Activated naive CD8-positive, alpha-beta T cell treated with anti-CD3 and anti-CD28 coated beads, Interleukin-2, amount 10 ng/mL, durations not matched to agents 7 days and 5 days (primary cell): Measurements from ENCODE around the gene MYH8. TPM values are rescaled to one million over a fixed set of nuclear protein-coding genes. Genes with fewer than 3 reads are reported as not detected.

Source experiments
- ATAC-seq: fragments of 150-1000 bp; cut with Tn5 transposase; one replicate; pipeline ENCODE4 v1.10.0; 2021; ENCODE audit warnings: low read depth, moderate library complexity
- POLR2A ChIA-PET: fragments of 350-600 bp; sonication (Branson Sonifier 250); formaldehyde crosslinking; loops from one replicate; lab custom pipeline; 2021; ENCODE audit warnings: antibody characterized with exemption; lab: Charles Lee
- DNase-seq: peaks from one replicate; pipeline ENCODE4 v3.0.0; 2021
- H3K27ac Mint-ChIP-seq: one replicate; pipeline ENCODE4 v1.8.0; 2022; ENCODE audit warnings: mild to moderate bottlenecking, mixed read lengths
- H3K27me3 Mint-ChIP-seq: one replicate; pipeline ENCODE4 v1.8.0; 2022; ENCODE audit warnings: mild to moderate bottlenecking, moderate library complexity, mixed read lengths
- H3K36me3 Mint-ChIP-seq: one replicate; pipeline ENCODE4 v1.8.0; 2021; ENCODE audit warnings: mild to moderate bottlenecking, mixed read lengths
- H3K4me1 Mint-ChIP-seq: one replicate; pipeline ENCODE4 v1.8.0; 2021; ENCODE audit warnings: mixed read lengths
- H3K4me3 Mint-ChIP-seq: one replicate; pipeline ENCODE4 v1.8.0; 2022; ENCODE audit warnings: mild to moderate bottlenecking, moderate library complexity, mixed read lengths
- H3K9me3 Mint-ChIP-seq: one replicate; pipeline ENCODE4 v1.8.0; 2021; ENCODE audit warnings: mixed read lengths
- total RNA-seq, 2 experiments: library from RNA; stranded (reverse); gene quantifications; one replicate each; pipeline ENCODE4 v1.2.3, GENCODE V29; 2021

The MYH8 gene
- total RNA-seq, 2 experiments from 2014 or later, result not detected

- Mint-ChIP-seq H3K27ac (no peak overlapping the region), H3K4me1 (no peaks in the 10 kb centered on the region), H3K9me3 (no peaks in the 10 kb centered on the region), H3K4me3 (no peak overlapping the region), H3K36me3 (no peaks in the 10 kb centered on the region), H3K27me3 (peaks cover 8% of the 10 kb centered on the region)
- DNase-seq (no peak), ATAC-seq (no peak)
- POLR2A ChIA-PET, result no interaction called here
Measured at GRCh38 chr17:10417431-10417830, 4.3 kb downstream of the MYH8 start.

- no peak for DNase-seq
- Mint-ChIP-seq H3K9me3 (no peaks in the 10 kb centered on the region), H3K4me1 (no peaks in the 10 kb centered on the region), H3K27ac (no peak overlapping the region), H3K4me3 (no peak overlapping the region), H3K36me3 (no peaks in the 10 kb centered on the region), H3K27me3 (peaks cover 6% of the 10 kb centered on the region)
- POLR2A ChIA-PET, result no interaction called here
- no peak for ATAC-seq
Measured at GRCh38 chr17:10415161-10415560, 6.6 kb downstream of the MYH8 start.

GRCh38 chr17:10403589-10403988 lies 18.2 kb downstream of the MYH8 start:
- no peak overlapping the region for H3K27ac Mint-ChIP-seq
- ATAC-seq, result no peak
- no peak for DNase-seq
- no peaks in the 10 kb centered on the region for H3K9me3 Mint-ChIP-seq
- H3K4me1 Mint-ChIP-seq, result no peaks in the 10 kb centered on the region
- H3K27me3 Mint-ChIP-seq, result peaks cover 5% of the 10 kb centered on the region
- no peak overlapping the region for H3K4me3 Mint-ChIP-seq
- POLR2A ChIA-PET, result no interaction called here
- no peaks in the 10 kb centered on the region for H3K36me3 Mint-ChIP-seq

GRCh38 chr17:10398352-10398751 lies 23.4 kb downstream of the MYH8 start:
- DNase-seq (no peak), ATAC-seq (no peak)
- Mint-ChIP-seq H3K36me3 (no peaks in the 10 kb centered on the region), H3K9me3 (no peaks in the 10 kb centered on the region), H3K27ac (no peak overlapping the region), H3K27me3 (peaks cover 5% of the 10 kb centered on the region), H3K4me3 (no peak overlapping the region), H3K4me1 (no peaks in the 10 kb centered on the region)
- POLR2A ChIA-PET, result no interaction called here

DNA sequence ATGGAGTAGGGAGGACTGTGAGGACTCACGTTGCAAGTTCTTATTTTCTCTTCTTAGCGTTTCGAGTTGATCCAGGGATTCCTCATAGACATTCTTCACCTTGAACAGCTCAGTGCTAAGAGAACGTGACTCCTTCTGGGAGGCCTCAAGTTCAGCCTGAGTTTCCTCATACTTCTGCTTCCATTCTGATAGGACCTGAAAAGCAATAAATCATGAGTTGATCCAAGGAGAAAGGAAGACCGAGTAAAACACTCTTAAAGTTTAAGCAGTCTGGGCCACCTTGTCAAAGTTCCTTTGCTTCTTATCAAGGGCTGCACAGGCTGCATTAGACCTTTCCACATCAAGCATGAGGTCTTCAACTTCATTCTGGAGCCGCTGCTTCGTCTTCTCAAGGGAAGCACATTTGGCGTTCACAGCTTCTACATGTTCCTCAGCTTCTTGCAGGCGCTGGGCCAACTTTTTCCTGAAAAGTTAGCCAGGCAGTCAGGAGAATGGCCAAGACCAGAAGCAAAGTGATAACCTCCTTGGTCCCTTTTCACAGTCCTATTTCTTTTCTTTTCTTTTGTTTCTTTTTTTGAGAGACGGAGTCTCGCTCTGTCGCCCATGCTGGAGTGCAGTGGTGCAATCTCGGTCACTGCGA lies 25.1 kb downstream of the MYH8 start:
- no peak for DNase-seq
- no peak overlapping the region for H3K27ac Mint-ChIP-seq
- ATAC-seq, result no peak

GRCh38 chr17:10394201-10394887 lies 27.4 kb downstream of the MYH8 start:
- H3K4me3 Mint-ChIP-seq, result no peak overlapping the region
- no peak for ATAC-seq
- H3K27ac Mint-ChIP-seq, result no peak overlapping the region

More for the DNA sequence above, 25.1 kb downstream of the MYH8 start:
- H3K4me1 Mint-ChIP-seq, result no peaks in the 10 kb centered on the region
- POLR2A ChIA-PET, result no interaction called here
- peaks cover 2% of the 10 kb centered on the region for H3K27me3 Mint-ChIP-seq
- H3K4me3 Mint-ChIP-seq, result no peak overlapping the region
- H3K36me3 Mint-ChIP-seq, result no peaks in the 10 kb centered on the region
- H3K9me3 Mint-ChIP-seq, result no peaks in the 10 kb centered on the region

DNA sequence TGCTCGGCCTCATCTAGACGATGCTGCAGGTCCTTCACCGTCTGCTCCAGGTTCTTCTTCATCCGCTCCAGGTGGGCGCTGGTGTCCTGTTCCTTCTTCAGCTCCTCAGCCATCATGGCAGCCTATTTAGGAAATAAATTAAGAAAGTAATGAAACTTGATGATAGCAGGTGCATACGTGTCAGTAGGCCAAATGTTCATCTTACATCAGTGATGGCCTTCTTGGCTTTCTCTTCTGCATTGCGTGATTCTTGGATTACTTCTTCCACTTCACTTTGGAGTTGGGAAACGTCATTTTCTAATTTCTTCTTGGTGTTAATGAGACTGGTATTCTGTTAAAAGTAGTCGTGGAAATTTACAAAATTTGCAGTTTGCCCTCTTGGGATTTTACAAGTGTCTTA lies 28.9 kb downstream of the MYH8 start:
- Mint-ChIP-seq H3K27me3 (peaks cover 7% of the 10 kb centered on the region), H3K9me3 (no peaks in the 10 kb centered on the region), H3K36me3 (no peaks in the 10 kb centered on the region), H3K4me3 (no peak overlapping the region), H3K27ac (no peak overlapping the region), H3K4me1 (no peaks in the 10 kb centered on the region)
- no peak for DNase-seq
- ATAC-seq, result no peak
- POLR2A ChIA-PET, result no interaction called here

More at GRCh38 chr17:10394201-10394887, 27.4 kb downstream of the MYH8 start:
- Mint-ChIP-seq H3K27me3 (peaks cover 5% of the 10 kb centered on the region), H3K9me3 (no peaks in the 10 kb centered on the region), H3K36me3 (no peaks in the 10 kb centered on the region), H3K4me1 (no peaks in the 10 kb centered on the region)
- POLR2A ChIA-PET, result no interaction called here
- DNase-seq, result no peak

GRCh38 chr17:10385871-10386270 lies 35.9 kb downstream of the MYH8 start:
- peaks cover 3% of the 10 kb centered on the region for H3K27me3 Mint-ChIP-seq
- no peak for ATAC-seq
- no peak overlapping the region for H3K4me3 Mint-ChIP-seq
- POLR2A ChIA-PET, result no interaction called here
- no peaks in the 10 kb centered on the region for H3K36me3 Mint-ChIP-seq
- H3K27ac Mint-ChIP-seq, result no peak overlapping the region
- H3K4me1 Mint-ChIP-seq, result no peaks in the 10 kb centered on the region
- no peak for DNase-seq
- H3K9me3 Mint-ChIP-seq, result no peaks in the 10 kb centered on the region

DNA sequence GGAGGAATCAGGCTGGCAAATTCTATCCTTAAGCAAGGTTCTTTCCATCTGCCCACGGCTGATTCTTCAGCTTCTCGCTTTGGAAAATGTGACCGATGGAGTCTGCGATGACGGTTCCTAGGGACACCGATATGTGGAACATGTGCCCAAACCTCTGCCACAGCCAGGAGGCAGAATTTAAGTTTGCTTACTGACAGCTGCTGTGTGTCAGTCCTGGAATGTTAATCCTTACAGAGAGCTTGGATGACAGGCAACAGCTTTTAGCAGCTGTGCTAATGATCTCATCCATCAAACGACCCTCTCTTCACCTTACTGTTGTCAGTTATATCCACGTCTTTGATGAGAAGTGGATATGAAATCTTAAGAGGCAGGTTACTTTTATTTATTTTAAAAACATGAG lies 37.6 kb downstream of the MYH8 start:
- Mint-ChIP-seq H3K4me1 (no peaks in the 10 kb centered on the region), H3K36me3 (no peaks in the 10 kb centered on the region), H3K9me3 (no peaks in the 10 kb centered on the region), H3K27me3 (peaks cover 2% of the 10 kb centered on the region), H3K27ac (no peak overlapping the region), H3K4me3 (no peak overlapping the region)
- POLR2A ChIA-PET, result no interaction called here
- ATAC-seq, result no peak
- DNase-seq, result no peak

DNA sequence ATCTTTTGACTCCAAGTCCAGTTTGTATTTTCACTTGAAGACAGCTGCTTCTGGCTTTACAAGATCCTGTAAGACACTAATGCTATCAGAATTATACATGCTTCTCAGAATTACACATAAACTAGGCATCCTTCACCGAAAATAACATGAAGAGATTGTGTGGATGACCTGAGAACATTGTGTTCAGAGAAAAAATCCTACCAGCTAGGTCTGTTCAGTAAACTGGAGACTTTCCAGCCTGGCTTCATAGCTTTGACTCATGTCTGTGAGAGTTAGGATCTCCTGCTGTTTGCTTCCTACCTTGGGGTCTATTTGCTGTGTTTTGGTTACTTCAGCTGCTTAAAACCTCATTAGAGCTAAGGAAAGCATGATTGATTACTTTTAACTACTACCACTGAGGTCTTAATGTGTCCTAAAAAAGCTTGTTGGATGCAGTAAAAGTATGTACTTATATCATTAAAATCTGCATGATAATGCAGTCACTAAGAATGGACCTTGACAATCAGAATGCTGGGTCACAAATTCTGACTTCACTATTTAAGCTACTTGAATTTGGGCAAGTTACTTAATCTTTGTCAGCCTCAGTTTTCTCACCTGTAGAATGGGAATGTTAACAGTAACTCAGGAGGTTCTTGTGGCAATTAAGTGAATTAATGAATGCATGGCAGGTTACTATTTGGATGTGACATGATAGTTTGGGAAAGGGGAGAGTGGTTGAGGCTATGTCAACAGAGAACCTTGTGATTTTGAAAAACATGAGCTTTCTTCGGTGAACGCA lies 40.9 kb downstream of the MYH8 start:
- H3K4me3 Mint-ChIP-seq, result no peak overlapping the region
- no peaks in the 10 kb centered on the region for H3K9me3 Mint-ChIP-seq
- no peaks in the 10 kb centered on the region for H3K27me3 Mint-ChIP-seq
- no peak overlapping the region for H3K27ac Mint-ChIP-seq
- no peaks in the 10 kb centered on the region for H3K36me3 Mint-ChIP-seq
- H3K4me1 Mint-ChIP-seq, result no peaks in the 10 kb centered on the region
- POLR2A ChIA-PET, result no interaction called here
- DNase-seq, result no peak
- ATAC-seq, result no peak

GRCh38 chr17:10372906-10373305 lies 48.8 kb downstream of the MYH8 start, which contains the start of gene MYH13:
MYH13 (minus strand) TSS chr17:10373006; CDS start chr17:10364530, 8,476 bp downstream.
- peaks cover 5% of the 10 kb centered on the region for H3K27me3 Mint-ChIP-seq
- H3K4me3 Mint-ChIP-seq, result no peak within 1 kb of the TSS
- POLR2A ChIA-PET, result no interaction called here
- H3K4me1 Mint-ChIP-seq, result no peaks in the 10 kb centered on the region
- DNase-seq, result no peak
- H3K36me3 Mint-ChIP-seq, result no peaks in the 10 kb centered on the region
- no peak for ATAC-seq
- no peak within 1 kb of the TSS for H3K27ac Mint-ChIP-seq
- no peaks in the 10 kb centered on the region for H3K9me3 Mint-ChIP-seq

- DNase-seq, result no peak
- H3K36me3 Mint-ChIP-seq, result no peaks in the 10 kb centered on the region
- H3K9me3 Mint-ChIP-seq, result no peaks in the 10 kb centered on the region
- peaks cover 7% of the 10 kb centered on the region for H3K27me3 Mint-ChIP-seq
- POLR2A ChIA-PET, result no interaction called here
- H3K27ac Mint-ChIP-seq, result no peak overlapping the region
- no peaks in the 10 kb centered on the region for H3K4me1 Mint-ChIP-seq
- H3K4me3 Mint-ChIP-seq, result no peak overlapping the region
- no peak for ATAC-seq
Measured at GRCh38 chr17:10370016-10370608, 51.6 kb downstream of the MYH8 start.

GRCh38 chr17:10369239-10369638 lies 52.5 kb downstream of the MYH8 start:
- H3K4me1 Mint-ChIP-seq, result no peaks in the 10 kb centered on the region
- ATAC-seq (no peak), DNase-seq (no peak)
- H3K27ac Mint-ChIP-seq, result no peak overlapping the region
- no peaks in the 10 kb centered on the region for H3K9me3 Mint-ChIP-seq
- no peaks in the 10 kb centered on the region for H3K36me3 Mint-ChIP-seq
- POLR2A ChIA-PET, result no interaction called here
- no peak overlapping the region for H3K4me3 Mint-ChIP-seq
- H3K27me3 Mint-ChIP-seq, result peaks cover 7% of the 10 kb centered on the region
